Body of pancreas (tissue), 4 donors: Measurements from ENCODE around the gene C2CD5. TPM values are rescaled to one million over a fixed set of nuclear protein-coding genes. Genes with fewer than 3 reads are reported as not detected.

ENCODE experiments used
- ATAC-seq: fragments of 150-250 bp; one replicate; pipeline ENCODE4 v1.9.1; 2016
- DNase-seq, 4 donors: peaks; one replicate each; pipeline ENCODE4 v3.0.0-alpha.2; 2019
- H3K27ac ChIP-seq, 4 donors: fragments of 200-600 bp; sonication (generic); 1 replicate in 3 of 4; 2 replicates in 1 of 4; pipeline versions ENCODE4 v1.5.1 to v1.6.1; 2016 to 2019; ENCODE audit warnings: mild to moderate bottlenecking in 1 of 4, mixed read lengths in 1 of 4, moderate library complexity in 1 of 4
- H3K27me3 ChIP-seq, 2 donors: fragments of 200-600 bp; sonication (generic); one replicate each; pipeline ENCODE4 v1.6.0; 2016; ENCODE audit warnings: mild to moderate bottlenecking in 1 of 2
- H3K36me3 ChIP-seq, 2 donors: fragments of 200-600 bp; sonication (generic); replicated peaks in 1 of 2; 2 replicates each; pipeline ENCODE4 v1.5.1; 2016; ENCODE audit warnings: low read depth in 2 of 2; ENCODE audit not compliant: insufficient read depth in 1 of 2
- H3K4me1 ChIP-seq: fragments of 200-600 bp; sonication (generic); one replicate; pipeline ENCODE4 v1.6.0; 2016
- H3K4me3 ChIP-seq, 2 donors: fragments of 200-600 bp; sonication (generic); 1 replicate in 1 of 2; 2 replicates in 1 of 2; pipeline ENCODE4 v1.5.1; 2016 to 2019
- H3K9me3 ChIP-seq, 3 donors: fragments of 200-600 bp; sonication (generic); 1 replicate in 2 of 3; 2 replicates in 1 of 3; pipeline ENCODE4 v1.5.1; 2016
- POLR2A ChIP-seq, 3 donors: fragments of 450-650 bp; IDR thresholded peaks; one replicate each; pipeline ENCODE4 v1.6.1; 2016; ENCODE audit warnings: antibody characterized with exemption in 3 of 3, mild to moderate bottlenecking in 2 of 3
- WGBS, 2 donors: methylation state at CpG; one replicate each; pipeline ENCODE4 v1.1.5; 2017; 5-methylcytosine and 5-hydroxymethylcytosine counted together
- intact Hi-C: fragments of 100-400 bp; cut with DNase I; formaldehyde crosslinking; loops from one replicate; pipeline ENCODE4 v1.15.1; 2023
- total RNA-seq, 2 donors: library from RNA; depleted of rRNA; stranded (reverse); fragments of >200 nt; gene quantifications; one replicate each; pipeline ENCODE4 v1.1.0, GENCODE V29; 2016
- TF ChIP-seq, protein P1 (sequence below), 7 experiments: fragments of 450-650 bp in 4 of 7; fragments of 200-600 bp in 3 of 7; sonication (generic) in 3 of 7; IDR thresholded peaks; one replicate each; pipeline ENCODE4 v1.5.1; 2016 to 2019; ENCODE audit warnings: antibody characterized with exemption in 7 of 7

C2CD5 gene
- total RNA-seq, 2 donors from 2014 or later: 12.2 to 32.9 TPM

DNA sequence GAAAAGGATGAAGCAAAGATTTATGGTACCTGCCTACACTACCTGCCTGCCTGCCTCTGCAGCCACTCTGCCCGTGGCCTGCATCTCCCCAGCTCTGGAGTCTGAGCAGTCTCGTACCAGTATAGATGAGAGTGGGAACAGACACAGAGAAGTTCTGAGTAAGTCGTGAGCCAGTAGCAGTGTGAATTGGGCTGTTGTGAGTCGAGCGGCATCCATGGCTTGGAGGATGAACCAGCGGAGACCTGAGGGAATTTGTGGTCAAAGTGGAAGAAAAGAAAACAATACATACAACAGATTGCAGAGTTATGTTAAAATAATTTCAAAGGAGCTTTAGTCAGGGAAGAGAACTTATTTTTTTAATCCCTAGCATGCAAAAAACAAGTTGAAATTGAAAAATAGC is 25.3 kb downstream of the C2CD5 start:
- no peak overlapping the region for H3K4me3 ChIP-seq
- DNase-seq (no peak), ATAC-seq (no peak)
- no peaks in the 10 kb centered on the region for H3K27me3 ChIP-seq
- WGBS, 2 donors: 97 to 98% methylated on average over 6 of the region's 6 CpGs
- no peak overlapping the region for H3K27ac ChIP-seq
- no peak for TF ChIP-seq POLR2A (IDR thresholded peaks at IDR 0.05)
- TF ChIP-seq, protein P1, sequence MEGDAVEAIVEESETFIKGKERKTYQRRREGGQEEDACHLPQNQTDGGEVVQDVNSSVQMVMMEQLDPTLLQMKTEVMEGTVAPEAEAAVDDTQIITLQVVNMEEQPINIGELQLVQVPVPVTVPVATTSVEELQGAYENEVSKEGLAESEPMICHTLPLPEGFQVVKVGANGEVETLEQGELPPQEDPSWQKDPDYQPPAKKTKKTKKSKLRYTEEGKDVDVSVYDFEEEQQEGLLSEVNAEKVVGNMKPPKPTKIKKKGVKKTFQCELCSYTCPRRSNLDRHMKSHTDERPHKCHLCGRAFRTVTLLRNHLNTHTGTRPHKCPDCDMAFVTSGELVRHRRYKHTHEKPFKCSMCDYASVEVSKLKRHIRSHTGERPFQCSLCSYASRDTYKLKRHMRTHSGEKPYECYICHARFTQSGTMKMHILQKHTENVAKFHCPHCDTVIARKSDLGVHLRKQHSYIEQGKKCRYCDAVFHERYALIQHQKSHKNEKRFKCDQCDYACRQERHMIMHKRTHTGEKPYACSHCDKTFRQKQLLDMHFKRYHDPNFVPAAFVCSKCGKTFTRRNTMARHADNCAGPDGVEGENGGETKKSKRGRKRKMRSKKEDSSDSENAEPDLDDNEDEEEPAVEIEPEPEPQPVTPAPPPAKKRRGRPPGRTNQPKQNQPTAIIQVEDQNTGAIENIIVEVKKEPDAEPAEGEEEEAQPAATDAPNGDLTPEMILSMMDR (IDR thresholded peaks at IDR 0.05): no peak
- H3K36me3 ChIP-seq: peaks cover 0 to 1% of the 10 kb centered on the region in 2 donors
- peaks cover 11% of the 10 kb centered on the region for H3K4me1 ChIP-seq
- intact Hi-C loops: no loop called here
- H3K9me3 ChIP-seq: no peaks in the 10 kb centered on the region

DNA sequence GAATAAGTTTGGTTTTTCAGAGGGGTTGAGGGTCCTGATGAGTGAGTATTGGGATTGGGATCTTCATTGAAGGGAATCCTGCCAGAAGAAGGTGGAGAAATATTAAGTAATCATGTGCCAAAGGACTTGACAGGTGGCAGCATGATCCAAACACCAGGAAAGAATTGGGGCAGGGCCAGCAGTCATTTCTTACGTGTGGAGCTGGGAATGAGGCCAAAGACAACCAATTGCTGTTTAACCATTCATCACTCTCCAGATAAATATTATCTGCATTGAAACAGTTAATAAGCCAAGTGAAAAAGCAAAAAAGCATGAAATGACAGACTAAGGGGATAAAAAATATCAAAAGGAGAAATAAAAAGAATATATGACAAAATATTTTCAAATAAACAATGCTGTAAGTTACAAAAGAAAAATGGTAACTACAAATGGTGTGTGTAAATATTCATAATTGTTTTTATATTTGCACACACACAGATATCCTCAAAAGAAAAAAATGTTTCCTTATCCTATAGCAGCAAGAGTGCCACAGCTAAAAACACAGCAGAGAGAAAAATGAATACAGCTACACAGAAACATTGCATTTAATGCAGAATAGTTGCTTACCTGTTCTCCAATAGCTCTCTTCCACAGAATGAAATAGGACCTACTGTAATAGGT is 26.2 kb downstream of the C2CD5 start:
- DNase-seq (peak; percentile 81 to 92 (median 86)), ATAC-seq (peak; percentile 81)
- H3K36me3 ChIP-seq: no peaks in the 10 kb centered on the region
- no peaks in the 10 kb centered on the region for H3K9me3 ChIP-seq
- H3K27ac ChIP-seq: no peak overlapping the region
- TF ChIP-seq, protein P1 (IDR thresholded peaks at IDR 0.05): no peak
- no peak for TF ChIP-seq POLR2A (IDR thresholded peaks at IDR 0.05)
- no peaks in the 10 kb centered on the region for H3K27me3 ChIP-seq
- H3K4me3 ChIP-seq: no peak overlapping the region
- H3K4me1 ChIP-seq: peaks cover 11% of the 10 kb centered on the region
- 5 to 8% methylated on average over 1 of the region's 1 CpG for WGBS, 2 donors
- intact Hi-C loops: no loop called here

DNA sequence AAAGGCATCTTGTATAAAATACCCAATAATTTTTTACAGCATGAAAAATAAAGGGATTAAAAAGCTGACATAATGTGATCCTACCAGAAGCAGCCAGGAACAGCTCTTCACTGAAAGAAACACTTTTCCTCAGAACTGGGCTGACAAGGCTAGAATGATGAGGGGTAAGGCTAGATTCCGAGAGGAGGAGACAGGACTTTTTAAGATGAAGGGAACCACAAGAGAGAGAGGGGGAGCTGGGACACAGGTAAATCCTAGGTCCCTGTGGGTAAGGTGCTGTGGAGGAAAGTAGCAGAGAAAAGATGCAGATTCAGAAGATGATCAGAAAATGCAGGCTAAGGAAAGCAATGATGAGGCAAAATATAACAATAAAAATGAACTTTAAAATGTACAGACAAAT is 29.5 kb downstream of the C2CD5 start:
- Histone ChIP-seq H3K27ac (no peak overlapping the region), H3K36me3 (no peaks in the 10 kb centered on the region), H3K27me3 (no peaks in the 10 kb centered on the region), H3K4me3 (no peak overlapping the region), H3K4me1 (peaks cover 11% of the 10 kb centered on the region), H3K9me3 (no peaks in the 10 kb centered on the region)
- 89% methylated on average over 1 of the region's 1 CpG for WGBS, 2 donors
- DNase-seq (no peak), ATAC-seq (no peak)
- intact Hi-C loops: no loop called here
- TF ChIP-seq, protein P1 (IDR thresholded peaks at IDR 0.05): no peak
- no peak for TF ChIP-seq POLR2A (IDR thresholded peaks at IDR 0.05)

DNA sequence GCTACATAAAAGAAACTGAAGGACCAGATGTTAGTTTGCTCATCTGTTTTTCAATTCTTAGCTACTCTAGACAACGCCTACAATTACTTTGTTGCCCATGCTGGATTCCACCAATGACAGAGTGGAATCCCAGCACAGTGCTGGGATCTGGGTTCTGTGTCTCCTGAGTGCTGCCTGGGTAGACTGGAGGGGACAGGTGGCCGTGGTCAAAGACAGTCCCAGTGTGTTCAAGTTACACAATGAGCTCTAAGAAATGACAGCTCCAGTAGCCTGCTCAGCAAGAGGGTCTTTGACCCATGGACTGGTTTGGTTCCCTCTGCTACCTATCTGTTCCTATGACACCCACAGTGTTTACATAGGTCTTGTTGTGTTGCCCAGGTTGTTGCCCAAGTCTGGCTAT is 38.5 kb downstream of the C2CD5 start:
- no peak for ATAC-seq
- WGBS, 2 donors: 92 to 96% methylated on average over 2 of the region's 2 CpGs

More for the DNA sequence above, 38.5 kb downstream of the C2CD5 start:
- Histone ChIP-seq H3K9me3 (no peaks in the 10 kb centered on the region), H3K4me1 (no peaks in the 10 kb centered on the region), H3K27me3 (no peaks in the 10 kb centered on the region), H3K27ac (no peak overlapping the region), H3K36me3 (peaks cover 0 to 4% of the 10 kb centered on the region in 2 donors), H3K4me3 (no peak overlapping the region)
- TF ChIP-seq POLR2A (IDR thresholded peaks at IDR 0.05): no peak
- TF ChIP-seq, protein P1 (IDR thresholded peaks at IDR 0.05): no peak
- intact Hi-C loops: no loop called here
- no peak for DNase-seq
